AG09309 (cell line): Measurements from ENCODE around the gene LGALS16.
"Not testable (repeated sequence)": the region's sequence is repeated elsewhere in the genome, so short reads cannot be mapped to it uniquely, and the experiment has no call there.

Experiments
- DNase-seq: peaks from one replicate; pipeline ENCODE4 v3.0.0-alpha.2; 2010; ENCODE audit warnings: low read depth
- H3K4me3 ChIP-seq: 2 replicates; pipeline ENCODE4 v1.5.1; 2011; ENCODE audit warnings: mild to moderate bottlenecking, low read depth, low read length, moderate library complexity; ENCODE audit not compliant: control insufficient read depth
- TF ChIP-seq, protein P1 (sequence below): IDR thresholded peaks from 2 replicates; pipeline ENCODE4 v1.5.1; 2011; ENCODE audit warnings: mild to moderate bottlenecking, low read depth, low read length, inconsistent platforms; ENCODE audit not compliant: insufficient read depth, control insufficient read depth; ENCODE audit errors: missing control alignments

The LGALS16 gene, protein sequence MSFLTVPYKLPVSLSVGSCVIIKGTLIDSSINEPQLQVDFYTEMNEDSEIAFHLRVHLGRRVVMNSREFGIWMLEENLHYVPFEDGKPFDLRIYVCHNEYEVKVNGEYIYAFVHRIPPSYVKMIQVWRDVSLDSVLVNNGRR

GRCh38 chr19:39655613-39656012 is at the start of gene LGALS16:
LGALS16 (plus strand) TSS chr19:39655913; CDS start chr19:39655962, 49 bp downstream.
- TF ChIP-seq, protein P1, sequence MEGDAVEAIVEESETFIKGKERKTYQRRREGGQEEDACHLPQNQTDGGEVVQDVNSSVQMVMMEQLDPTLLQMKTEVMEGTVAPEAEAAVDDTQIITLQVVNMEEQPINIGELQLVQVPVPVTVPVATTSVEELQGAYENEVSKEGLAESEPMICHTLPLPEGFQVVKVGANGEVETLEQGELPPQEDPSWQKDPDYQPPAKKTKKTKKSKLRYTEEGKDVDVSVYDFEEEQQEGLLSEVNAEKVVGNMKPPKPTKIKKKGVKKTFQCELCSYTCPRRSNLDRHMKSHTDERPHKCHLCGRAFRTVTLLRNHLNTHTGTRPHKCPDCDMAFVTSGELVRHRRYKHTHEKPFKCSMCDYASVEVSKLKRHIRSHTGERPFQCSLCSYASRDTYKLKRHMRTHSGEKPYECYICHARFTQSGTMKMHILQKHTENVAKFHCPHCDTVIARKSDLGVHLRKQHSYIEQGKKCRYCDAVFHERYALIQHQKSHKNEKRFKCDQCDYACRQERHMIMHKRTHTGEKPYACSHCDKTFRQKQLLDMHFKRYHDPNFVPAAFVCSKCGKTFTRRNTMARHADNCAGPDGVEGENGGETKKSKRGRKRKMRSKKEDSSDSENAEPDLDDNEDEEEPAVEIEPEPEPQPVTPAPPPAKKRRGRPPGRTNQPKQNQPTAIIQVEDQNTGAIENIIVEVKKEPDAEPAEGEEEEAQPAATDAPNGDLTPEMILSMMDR = no peak
- no peak within 1 kb of the TSS for H3K4me3 ChIP-seq
- no peak for DNase-seq

DNA sequence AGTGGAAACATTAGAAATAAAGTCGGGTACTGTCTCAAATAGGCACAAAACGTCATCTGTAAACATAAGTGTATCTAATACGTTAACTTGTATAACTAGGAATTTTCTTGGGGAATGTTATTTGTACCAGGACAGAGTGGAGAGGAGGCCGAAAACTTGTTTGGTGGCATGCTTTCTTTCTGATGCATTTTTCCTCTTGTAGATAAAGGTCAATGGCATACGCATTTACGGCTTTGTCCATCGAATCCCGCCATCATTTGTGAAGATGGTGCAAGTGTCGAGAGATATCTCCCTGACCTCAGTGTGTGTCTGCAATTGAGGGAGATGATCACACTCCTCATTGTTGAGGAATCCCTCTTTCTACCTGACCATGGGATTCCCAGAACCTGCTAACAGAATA is 48.7 kb upstream of the LGALS16 start:
- no peak overlapping the region for H3K4me3 ChIP-seq

DNA sequence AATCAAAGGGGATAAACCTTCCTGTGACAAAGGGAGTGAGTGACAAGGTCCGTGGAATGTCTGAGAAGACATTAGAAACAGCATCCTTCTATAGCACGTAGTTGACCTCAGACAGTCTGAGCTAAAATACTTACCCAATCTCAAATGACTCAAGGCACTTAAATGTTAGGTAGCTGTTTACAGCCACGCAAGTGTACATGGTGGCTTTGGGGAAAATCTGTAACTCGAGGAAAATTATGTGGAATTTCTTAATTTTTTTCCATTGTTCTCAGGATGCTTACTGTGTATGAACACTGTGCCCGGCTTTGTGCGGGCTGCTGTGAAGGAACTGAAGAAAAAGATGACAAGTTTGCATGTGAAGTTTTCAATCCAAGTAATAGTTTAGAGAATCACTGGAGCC is 48.2 kb upstream of the LGALS16 start:
- no peak overlapping the region for H3K4me3 ChIP-seq
- DNase-seq = no peak
- TF ChIP-seq, protein P1 = no peak

More for the DNA sequence above, 48.7 kb upstream of the LGALS16 start:
- TF ChIP-seq, protein P1 = no peak
- no peak for DNase-seq

- TF ChIP-seq, protein P1 = no peak
- no peak overlapping the region for H3K4me3 ChIP-seq
- DNase-seq = no peak
Observed at GRCh38 chr19:39613597-39613996, 42.1 kb upstream of the LGALS16 start.

DNA sequence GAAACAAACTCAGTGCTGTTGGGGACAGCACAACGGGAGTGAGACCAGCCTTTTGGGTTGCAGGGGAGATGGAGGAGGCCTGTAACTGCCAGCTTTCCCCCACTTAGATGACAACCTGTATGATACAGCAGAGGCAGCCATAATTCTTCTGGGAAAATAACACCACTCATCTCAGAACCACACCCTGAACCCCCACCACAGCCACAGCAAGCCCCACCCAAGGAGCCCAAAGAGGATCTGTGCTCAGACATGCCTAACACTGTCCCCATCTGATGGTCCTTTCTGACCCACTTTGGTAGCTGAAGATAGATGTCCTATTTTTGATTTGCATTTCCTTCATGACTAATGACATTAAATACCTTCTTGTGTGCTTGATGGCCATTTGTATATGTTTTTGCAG is 38.0 kb upstream of the LGALS16 start:
- DNase-seq = no peak
- H3K4me3 ChIP-seq = no peak overlapping the region
- TF ChIP-seq, protein P1 = no peak

GRCh38 chr19:39623946-39624345 is 31.8 kb upstream of the LGALS16 start:
- no peak overlapping the region for H3K4me3 ChIP-seq
- DNase-seq = no peak
- TF ChIP-seq, protein P1 = no peak

DNA sequence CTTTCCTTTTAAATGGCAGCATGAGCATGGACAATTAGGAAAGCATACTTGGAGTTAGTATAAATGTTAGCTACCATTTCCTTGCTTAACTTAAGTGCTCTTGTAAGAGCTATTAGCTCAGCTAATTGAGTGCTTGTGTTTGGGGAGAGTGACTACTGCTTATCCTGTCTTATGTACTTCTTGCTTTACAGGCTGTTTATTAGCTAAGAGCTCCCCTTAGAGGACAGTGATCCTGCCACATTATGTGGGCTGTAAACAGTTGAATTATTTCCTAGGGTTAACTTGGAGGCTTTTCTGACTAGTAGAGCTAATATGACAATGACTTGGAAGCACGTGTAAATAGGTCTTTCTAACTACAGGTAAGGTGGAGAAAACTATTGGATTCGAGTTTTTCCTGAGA is 28.1 kb upstream of the LGALS16 start:
- DNase-seq, H3K4me3 ChIP-seq: not testable (repeated sequence)
